ENCODE measurements around the gene A3GALT2.

The A3GALT2 gene

DNA sequence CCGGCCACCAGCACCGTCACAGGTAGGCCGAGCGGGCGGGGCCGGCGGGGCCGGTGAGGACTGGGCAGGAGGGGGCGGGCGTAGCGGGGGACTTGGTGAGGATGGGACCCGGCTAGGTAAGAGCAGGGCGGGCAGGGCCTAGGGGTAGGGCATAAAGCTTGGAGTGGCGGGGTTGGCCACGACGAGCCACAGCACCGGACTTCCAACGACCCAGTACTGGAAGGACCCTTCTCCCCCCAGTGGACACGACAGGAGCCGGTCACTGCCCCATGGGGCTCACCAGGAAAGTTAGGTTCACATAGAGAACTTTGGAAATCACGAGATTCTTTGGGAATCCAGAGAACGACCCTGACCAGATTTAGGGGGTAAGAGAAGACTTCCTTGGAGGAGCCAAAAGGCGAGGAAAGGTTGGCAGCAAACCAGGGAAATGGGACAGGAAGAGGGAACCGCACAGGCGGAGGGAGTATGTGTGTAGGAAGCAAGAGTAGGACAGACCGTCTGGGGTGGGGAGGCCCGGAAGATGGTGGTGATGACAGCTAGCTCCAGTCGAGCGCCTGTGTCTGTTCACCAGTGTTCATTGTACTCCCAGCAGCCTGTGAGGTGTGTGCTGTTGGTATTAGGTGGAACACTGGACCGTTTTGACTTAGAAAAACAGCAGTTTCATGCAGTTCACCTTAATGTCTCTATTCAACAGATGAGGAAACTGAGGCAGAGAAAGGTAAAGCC, 44.2 kb downstream of the A3GALT2 start:
- no peaks in the 10 kb centered on the region for H3F3A ChIP-seq (ENCODE audit: low read depth)
- TF ChIP-seq, protein P1, sequence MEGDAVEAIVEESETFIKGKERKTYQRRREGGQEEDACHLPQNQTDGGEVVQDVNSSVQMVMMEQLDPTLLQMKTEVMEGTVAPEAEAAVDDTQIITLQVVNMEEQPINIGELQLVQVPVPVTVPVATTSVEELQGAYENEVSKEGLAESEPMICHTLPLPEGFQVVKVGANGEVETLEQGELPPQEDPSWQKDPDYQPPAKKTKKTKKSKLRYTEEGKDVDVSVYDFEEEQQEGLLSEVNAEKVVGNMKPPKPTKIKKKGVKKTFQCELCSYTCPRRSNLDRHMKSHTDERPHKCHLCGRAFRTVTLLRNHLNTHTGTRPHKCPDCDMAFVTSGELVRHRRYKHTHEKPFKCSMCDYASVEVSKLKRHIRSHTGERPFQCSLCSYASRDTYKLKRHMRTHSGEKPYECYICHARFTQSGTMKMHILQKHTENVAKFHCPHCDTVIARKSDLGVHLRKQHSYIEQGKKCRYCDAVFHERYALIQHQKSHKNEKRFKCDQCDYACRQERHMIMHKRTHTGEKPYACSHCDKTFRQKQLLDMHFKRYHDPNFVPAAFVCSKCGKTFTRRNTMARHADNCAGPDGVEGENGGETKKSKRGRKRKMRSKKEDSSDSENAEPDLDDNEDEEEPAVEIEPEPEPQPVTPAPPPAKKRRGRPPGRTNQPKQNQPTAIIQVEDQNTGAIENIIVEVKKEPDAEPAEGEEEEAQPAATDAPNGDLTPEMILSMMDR (conservative IDR thresholded peaks at IDR 0.05; ENCODE audit: low read length) = no peak
- TF ChIP-seq EZH2phosphoT487 (IDR thresholded peaks at IDR 0.05; ENCODE audit: borderline replicate concordance) = no peak
- no peaks in the 10 kb centered on the region for H3K9me3 ChIP-seq (ENCODE audit: insufficient read depth, low read depth, low read length)
- H3K36me3 ChIP-seq (ENCODE audit: insufficient read depth, low read length) = peaks cover 26% of the 10 kb centered on the region; the same call in 1 of the 2 replicates
- no peaks in the 10 kb centered on the region for H3K27me3 ChIP-seq (ENCODE audit: insufficient read depth, low read length, poor library complexity, severe bottlenecking)
- H3K9me2 ChIP-seq (replicated peaks; ENCODE audit: low read depth, low read length) = no peaks in the 10 kb centered on the region
- H3K79me2 ChIP-seq (ENCODE audit: insufficient read depth, low read length) = peaks cover 3% of the 10 kb centered on the region; the same call in 1 of the 2 replicates
- no peak overlapping the region for H3K9ac ChIP-seq (ENCODE audit: low read depth, low read length, poor library complexity, severe bottlenecking)
- H3K4me1 ChIP-seq (ENCODE audit: insufficient read depth, low read length, poor library complexity, severe bottlenecking) = peaks cover 4% of the 10 kb centered on the region
- H4K20me1 ChIP-seq (ENCODE audit: insufficient read depth, low read length, poor library complexity, severe bottlenecking) = no peaks in the 10 kb centered on the region
- no peak overlapping the region for H3K4me2 ChIP-seq (ENCODE audit: low read depth, low read length, poor library complexity, severe bottlenecking)
- no peak overlapping the region for H3K4me3 ChIP-seq (ENCODE audit: low read length, poor library complexity, severe bottlenecking)
- H2AFZ ChIP-seq (ENCODE audit: low read length) = no peak overlapping the region

DNA sequence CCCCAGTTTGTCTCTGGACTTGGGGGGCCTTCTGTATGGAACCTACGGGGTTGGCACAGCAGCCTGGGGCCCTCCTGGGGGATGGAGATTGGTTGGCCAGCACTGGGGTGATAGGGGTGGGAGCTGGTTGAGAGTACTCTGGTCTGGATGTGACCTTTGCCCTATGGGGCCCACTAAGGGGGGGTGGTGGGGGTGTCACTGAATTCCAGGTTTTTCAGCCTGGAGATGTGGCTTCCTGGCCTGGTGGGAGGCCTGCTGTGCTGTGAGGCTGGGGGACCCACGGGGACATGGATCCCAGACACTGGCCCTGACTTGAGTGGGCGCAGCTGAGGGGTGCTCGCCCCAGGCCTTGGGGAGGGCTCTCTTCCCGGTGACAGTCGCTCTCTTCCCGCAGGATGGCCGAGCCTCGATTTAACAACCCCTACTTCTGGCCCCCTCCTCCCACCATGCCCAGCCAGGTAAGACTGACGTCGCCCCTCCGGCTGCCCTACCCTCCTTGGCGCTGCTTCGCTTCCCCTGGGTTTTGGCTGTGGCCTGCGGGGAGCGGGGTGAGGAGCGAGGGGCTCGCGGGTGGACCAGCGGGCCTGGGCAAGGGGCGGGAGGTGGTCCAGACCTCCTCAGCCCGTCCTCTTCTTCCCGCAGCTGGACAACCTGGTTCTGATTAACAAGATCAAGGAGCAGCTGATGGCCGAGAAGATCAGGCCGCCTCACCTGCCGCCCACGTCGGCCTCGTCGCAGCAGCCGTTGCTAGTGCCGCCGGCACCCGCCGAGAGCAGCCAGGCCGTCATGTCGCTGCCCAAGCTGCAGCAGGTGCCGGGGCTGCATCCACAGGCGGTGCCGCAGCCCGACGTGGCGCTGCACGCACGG, 45.0 kb downstream of the A3GALT2 start:
- no peak overlapping the region for H3K4me2 ChIP-seq (ENCODE audit: low read depth, low read length, poor library complexity, severe bottlenecking)
- no peaks in the 10 kb centered on the region for H3K9me3 ChIP-seq (ENCODE audit: insufficient read depth, low read depth, low read length)
- no peak for TF ChIP-seq EZH2phosphoT487 (IDR thresholded peaks at IDR 0.05; ENCODE audit: borderline replicate concordance)
- peaks cover 18% of the 10 kb centered on the region; the same call in 1 of the 2 replicates for H3K36me3 ChIP-seq (ENCODE audit: insufficient read depth, low read length)
- no peaks in the 10 kb centered on the region for H3K27me3 ChIP-seq (ENCODE audit: insufficient read depth, low read length, poor library complexity, severe bottlenecking)
- H4K20me1 ChIP-seq (ENCODE audit: insufficient read depth, low read length, poor library complexity, severe bottlenecking) = no peaks in the 10 kb centered on the region
- H3K4me1 ChIP-seq (ENCODE audit: insufficient read depth, low read length, poor library complexity, severe bottlenecking) = peaks cover 4% of the 10 kb centered on the region
- H3K9me2 ChIP-seq (replicated peaks; ENCODE audit: low read depth, low read length) = no peaks in the 10 kb centered on the region
- peaks cover 3% of the 10 kb centered on the region; the same call in 1 of the 2 replicates for H3K79me2 ChIP-seq (ENCODE audit: insufficient read depth, low read length)
- no peaks in the 10 kb centered on the region for H3F3A ChIP-seq (ENCODE audit: low read depth)
- no peak overlapping the region for H3K9ac ChIP-seq (ENCODE audit: low read depth, low read length, poor library complexity, severe bottlenecking)
- no peak overlapping the region for H3K4me3 ChIP-seq (ENCODE audit: low read length, poor library complexity, severe bottlenecking)
- H2AFZ ChIP-seq (ENCODE audit: low read length) = no peak overlapping the region

DNA sequence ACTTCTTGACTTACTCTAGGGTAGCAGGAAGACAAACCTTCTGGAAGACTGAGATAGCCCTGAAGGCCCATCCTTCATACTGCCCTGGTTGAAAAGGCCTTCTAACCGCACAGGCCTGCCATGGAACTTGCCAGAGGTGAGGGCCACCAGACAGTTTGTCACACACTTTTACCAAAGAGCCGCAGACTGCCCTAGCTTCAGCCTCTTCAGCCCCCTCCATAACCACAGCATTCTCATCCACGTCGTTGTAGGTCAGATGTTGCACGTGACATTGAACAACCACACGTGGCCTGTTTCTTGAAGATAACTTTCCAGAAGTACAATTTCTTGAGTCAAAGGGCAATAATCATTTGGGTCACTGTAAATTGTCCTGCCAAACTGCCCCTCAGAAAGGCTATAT, 45.7 kb downstream of the A3GALT2 start:
- H3K9me2 ChIP-seq (replicated peaks; ENCODE audit: low read depth, low read length) = no peaks in the 10 kb centered on the region
- H3K9ac ChIP-seq (ENCODE audit: low read depth, low read length, poor library complexity, severe bottlenecking) = no peak overlapping the region
- H3K9me3 ChIP-seq (ENCODE audit: insufficient read depth, low read depth, low read length) = no peaks in the 10 kb centered on the region
- H3K36me3 ChIP-seq (ENCODE audit: insufficient read depth, low read length) = peaks cover 11% of the 10 kb centered on the region; the same call in 1 of the 2 replicates
- H3F3A ChIP-seq (ENCODE audit: low read depth) = no peaks in the 10 kb centered on the region
- peaks cover 3% of the 10 kb centered on the region; the same call in 1 of the 2 replicates for H3K79me2 ChIP-seq (ENCODE audit: insufficient read depth, low read length)
- no peak for TF ChIP-seq EZH2phosphoT487 (IDR thresholded peaks at IDR 0.05; ENCODE audit: borderline replicate concordance)
- TF ChIP-seq, protein P1 (conservative IDR thresholded peaks at IDR 0.05; ENCODE audit: low read length) = no peak
- no peaks in the 10 kb centered on the region for H4K20me1 ChIP-seq (ENCODE audit: insufficient read depth, low read length, poor library complexity, severe bottlenecking)
- no peak overlapping the region for H3K4me3 ChIP-seq (ENCODE audit: low read length, poor library complexity, severe bottlenecking)
- H3K27me3 ChIP-seq (ENCODE audit: insufficient read depth, low read length, poor library complexity, severe bottlenecking) = no peaks in the 10 kb centered on the region
- peaks cover 4% of the 10 kb centered on the region for H3K4me1 ChIP-seq (ENCODE audit: insufficient read depth, low read length, poor library complexity, severe bottlenecking)
- H3K4me2 ChIP-seq (ENCODE audit: low read depth, low read length, poor library complexity, severe bottlenecking) = no peak overlapping the region
- no peak overlapping the region for H2AFZ ChIP-seq (ENCODE audit: low read length)
